Measurements from ENCODE around the gene KCTD4. TPM values are rescaled to one million over a fixed set of nuclear protein-coding genes. Genes with fewer than 3 reads are reported as not detected.

The KCTD4 gene
- total RNA-seq, 2 donors from 2014 or later: not detected

- DNase-seq: no peak
- Mint-ChIP-seq H3K4me3 (no peak overlapping the region), H3K27ac (no peak overlapping the region), H3K36me3 (ENCODE audit: low read depth) (peaks cover 42% of the 10 kb centered on the region), H3K4me1 (no peaks in the 10 kb centered on the region), H3K27me3 (ENCODE audit: insufficient read depth) (no peaks in the 10 kb centered on the region), H3K9me3 (no peaks in the 10 kb centered on the region)
- H3K27ac ChIP-seq (ENCODE audit: low read depth, low read length): no peak overlapping the region
- no peak overlapping the region for H3K9ac ChIP-seq (ENCODE audit: extremely low read depth, low read length, poor library complexity, severe bottlenecking)
- peaks cover 45% of the 10 kb centered on the region for H3K36me3 ChIP-seq (ENCODE audit: control insufficient read depth, insufficient read depth, low read length)
- WGBS, 2 experiments (ENCODE audit: insufficient coverage in 1 of 2, insufficient read length in 1 of 2): 100% methylated on average over 1 of the region's 1 CpG; no CpG with 5 or more reads in 1 of the 2 experiments
- no peaks in the 10 kb centered on the region for H3K4me1 ChIP-seq (ENCODE audit: control insufficient read depth, insufficient read depth, low read length)
- TF ChIP-seq CTCF (conservative IDR thresholded peaks at IDR 0.05): no peak
- H3K4me3 ChIP-seq (ENCODE audit: low read length): no peak overlapping the region
- H3K9me3 ChIP-seq (ENCODE audit: control insufficient read depth, low read length): no peaks in the 10 kb centered on the region
- no peaks in the 10 kb centered on the region for H3K27me3 ChIP-seq (ENCODE audit: control insufficient read depth, insufficient read depth, low read length, poor library complexity, severe bottlenecking)
Measured at GRCh38 chr13:45162821-45163220, 38.0 kb downstream of the KCTD4 start.

- 100% methylated on average over 1 of the region's 1 CpG for WGBS, 2 experiments (ENCODE audit: insufficient coverage in 1 of 2, insufficient read length in 1 of 2)
- no peak overlapping the region for H3K9ac ChIP-seq (ENCODE audit: extremely low read depth, low read length, poor library complexity, severe bottlenecking)
- peaks cover 45% of the 10 kb centered on the region for H3K36me3 ChIP-seq (ENCODE audit: control insufficient read depth, insufficient read depth, low read length)
- peaks cover 46% of the 10 kb centered on the region for H3K36me3 Mint-ChIP-seq (ENCODE audit: low read depth)
- H3K27me3 Mint-ChIP-seq (ENCODE audit: insufficient read depth): no peaks in the 10 kb centered on the region
- no peaks in the 10 kb centered on the region for H3K4me1 Mint-ChIP-seq
- no peaks in the 10 kb centered on the region for H3K9me3 Mint-ChIP-seq
- H3K4me3 Mint-ChIP-seq: no peak overlapping the region
- H3K4me3 ChIP-seq (ENCODE audit: low read length): no peak overlapping the region
- no peaks in the 10 kb centered on the region for H3K4me1 ChIP-seq (ENCODE audit: control insufficient read depth, insufficient read depth, low read length)
- H3K27ac ChIP-seq (ENCODE audit: low read depth, low read length): no peak overlapping the region
- H3K27me3 ChIP-seq (ENCODE audit: control insufficient read depth, insufficient read depth, low read length, poor library complexity, severe bottlenecking): no peaks in the 10 kb centered on the region
- H3K27ac Mint-ChIP-seq: no peak overlapping the region
- no peak for TF ChIP-seq CTCF (conservative IDR thresholded peaks at IDR 0.05)
- no peak for DNase-seq
- peaks cover under 1% of the 10 kb centered on the region for H3K9me3 ChIP-seq (ENCODE audit: control insufficient read depth, low read length)
Measured at GRCh38 chr13:45162194-45162593, 38.7 kb downstream of the KCTD4 start.

- H3K27ac ChIP-seq (ENCODE audit: low read depth, low read length): no peak overlapping the region
- H3K36me3 Mint-ChIP-seq (ENCODE audit: low read depth): peaks cover 53% of the 10 kb centered on the region
Measured at GRCh38 chr13:45156565-45157361, 44.1 kb downstream of the KCTD4 start.

More at GRCh38 chr13:45156565-45157361, 44.1 kb downstream of the KCTD4 start:
- Histone ChIP-seq H3K4me1 (ENCODE audit: control insufficient read depth, insufficient read depth, low read length) (no peaks in the 10 kb centered on the region), H3K36me3 (ENCODE audit: control insufficient read depth, insufficient read depth, low read length) (peaks cover 35% of the 10 kb centered on the region), H3K27me3 (ENCODE audit: control insufficient read depth, insufficient read depth, low read length, poor library complexity, severe bottlenecking) (no peaks in the 10 kb centered on the region), H3K9ac (ENCODE audit: extremely low read depth, low read length, poor library complexity, severe bottlenecking) (no peak overlapping the region), H3K9me3 (ENCODE audit: control insufficient read depth, low read length) (peaks cover 5% of the 10 kb centered on the region), H3K4me3 (ENCODE audit: low read length) (no peak overlapping the region)
- Mint-ChIP-seq H3K4me1 (no peaks in the 10 kb centered on the region), H3K27me3 (ENCODE audit: insufficient read depth) (no peaks in the 10 kb centered on the region), H3K9me3 (no peaks in the 10 kb centered on the region), H3K27ac (no peak overlapping the region), H3K4me3 (no peak overlapping the region)
- WGBS, 2 experiments (ENCODE audit: insufficient coverage in 1 of 2, insufficient read length in 1 of 2): 90 to 97% methylated on average over 7 of the region's 7 CpGs
- TF ChIP-seq CTCF (conservative IDR thresholded peaks at IDR 0.05): no peak
- DNase-seq: no peak
